HG03159 (cell line): ENCODE results near the gene KRCC1.

Source experiments
- ATAC-seq: cut with Tn5 transposase; IDR thresholded peaks from one replicate; pipeline ENCODE4 v1.9.1; 2021; ENCODE audit warnings: mild to moderate bottlenecking, moderate library complexity; ENCODE audit not compliant: unreplicated experiment

Gene KRCC1

GRCh38 chr2:88055371-88056128 is at the start of gene KRCC1:
TSS of gene KRCC1 (minus strand) at chr2:88055783. CDS start at chr2:88028563, 27,220 bp downstream.
- ATAC-seq = peak; percentile 92

- ATAC-seq = no peak
Observed at GRCh38 chr2:88100489-88100858, 44.9 kb upstream of the KRCC1 start.

GRCh38 chr2:88099798-88100488 is 44.4 kb upstream of the KRCC1 start:
- no peak for ATAC-seq

DNA sequence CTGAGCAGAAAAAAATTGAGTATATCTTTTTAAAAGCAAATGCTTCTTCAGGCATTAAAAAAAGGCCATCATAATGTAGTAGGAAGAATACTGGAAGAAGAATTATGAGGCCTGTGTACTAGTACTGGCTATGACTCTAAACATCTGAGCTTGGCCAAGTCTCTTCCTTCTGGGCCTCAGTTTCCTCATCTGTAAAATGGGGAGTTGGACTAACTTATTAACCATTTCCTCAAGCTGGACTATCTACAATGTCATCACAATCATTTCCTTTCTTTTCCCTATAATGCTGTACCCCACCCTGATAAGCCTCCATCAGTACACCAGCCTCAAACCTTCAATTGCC is 42.9 kb upstream of the KRCC1 start:
- ATAC-seq = no peak

DNA sequence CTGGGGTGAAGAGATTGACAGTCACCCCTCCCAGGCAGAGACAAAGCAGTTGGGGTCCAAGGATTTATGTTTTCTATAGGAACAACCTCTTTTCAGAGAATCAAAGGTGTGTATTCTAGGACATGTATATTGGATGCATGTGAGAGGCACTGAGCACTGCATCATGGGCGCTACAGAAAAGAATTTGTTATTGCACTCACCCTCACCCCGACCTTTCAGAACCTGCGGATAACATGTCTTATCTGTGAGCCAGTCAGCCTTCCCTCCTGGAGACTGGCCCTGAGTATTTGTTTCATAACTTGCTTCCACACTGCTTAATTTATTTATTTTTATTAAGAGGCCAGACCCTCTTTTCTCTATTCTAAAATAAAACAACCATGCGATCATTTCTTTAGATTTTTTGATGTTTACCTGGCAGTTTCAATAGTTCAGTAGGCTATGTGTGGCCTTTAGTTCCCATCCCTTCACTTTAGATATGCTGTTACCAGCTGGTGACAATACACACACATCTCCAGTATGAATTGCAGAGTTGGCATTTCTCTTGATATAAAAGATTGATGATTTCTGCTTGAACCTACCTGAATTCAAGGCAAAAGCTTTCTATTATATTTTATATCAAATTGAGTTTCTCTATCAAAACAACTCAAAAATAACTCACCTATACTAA is 42.4 kb upstream of the KRCC1 start:
- ATAC-seq = no peak

GRCh38 chr2:88097192-88097591 is 41.6 kb upstream of the KRCC1 start:
- ATAC-seq = no peak

- no peak for ATAC-seq
Observed at GRCh38 chr2:88096708-88097107, 41.1 kb upstream of the KRCC1 start.

- no peak for ATAC-seq
Observed at GRCh38 chr2:88095022-88095421, 39.4 kb upstream of the KRCC1 start.

DNA sequence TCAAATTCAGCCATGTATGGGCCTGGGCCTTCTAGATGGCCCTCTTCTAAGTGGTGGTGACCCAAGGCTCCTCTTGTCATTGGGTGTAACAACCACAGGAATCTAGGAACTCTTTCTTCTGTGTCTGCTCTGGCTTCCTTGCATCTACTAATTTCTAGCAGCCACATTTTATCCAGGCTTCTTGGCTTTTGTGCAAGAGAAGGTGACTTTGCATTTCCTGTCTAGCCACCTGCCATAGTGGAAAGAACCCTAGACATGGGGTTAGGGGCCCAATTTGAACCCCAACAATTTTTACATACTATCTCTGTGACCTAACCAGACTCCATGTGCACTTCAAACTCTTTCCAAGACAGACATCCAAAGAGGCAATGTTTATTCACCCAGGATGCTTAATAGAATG is 37.2 kb upstream of the KRCC1 start:
- ATAC-seq = no peak

DNA sequence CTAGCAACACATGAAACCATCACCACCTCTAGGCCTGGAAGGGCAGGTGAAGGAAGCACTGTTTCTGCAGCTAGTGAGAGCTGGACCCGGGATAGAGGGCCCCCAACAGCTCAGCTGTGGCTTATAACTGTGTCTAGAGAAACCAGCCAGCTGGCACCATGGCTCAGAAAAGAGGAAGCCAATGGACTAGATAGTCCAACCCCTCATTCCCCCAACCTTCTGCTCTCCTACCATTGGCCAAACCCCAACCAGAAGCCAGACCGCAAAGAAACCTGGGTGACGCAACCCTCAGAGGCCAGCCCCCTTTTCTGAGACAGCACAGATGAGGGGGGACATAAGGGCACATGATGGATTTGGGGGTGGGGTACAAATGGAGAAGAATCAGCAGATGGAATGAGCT is 36.4 kb upstream of the KRCC1 start:
- ATAC-seq = no peak

GRCh38 chr2:88090446-88091283 is 35.1 kb upstream of the KRCC1 start:
- no peak for ATAC-seq

DNA sequence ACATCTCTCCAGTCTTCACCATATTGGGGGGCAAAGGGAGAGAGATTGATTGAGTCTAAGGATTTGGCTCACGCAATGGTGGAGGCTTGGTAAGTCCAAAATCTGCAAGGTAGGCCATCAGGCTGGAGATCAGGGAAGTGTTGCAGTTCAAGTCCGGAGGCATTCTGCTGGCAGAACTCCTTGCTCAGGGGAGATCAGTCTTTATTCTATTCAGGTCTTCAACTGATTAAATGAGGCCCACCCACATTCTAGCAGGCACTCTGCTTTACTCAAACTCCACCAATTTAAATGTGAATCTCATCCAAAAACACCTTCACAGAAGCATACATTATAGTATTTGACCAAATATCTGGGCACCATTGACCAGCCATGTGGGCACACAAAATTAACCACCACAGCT is 33.4 kb upstream of the KRCC1 start:
- ATAC-seq = no peak

DNA sequence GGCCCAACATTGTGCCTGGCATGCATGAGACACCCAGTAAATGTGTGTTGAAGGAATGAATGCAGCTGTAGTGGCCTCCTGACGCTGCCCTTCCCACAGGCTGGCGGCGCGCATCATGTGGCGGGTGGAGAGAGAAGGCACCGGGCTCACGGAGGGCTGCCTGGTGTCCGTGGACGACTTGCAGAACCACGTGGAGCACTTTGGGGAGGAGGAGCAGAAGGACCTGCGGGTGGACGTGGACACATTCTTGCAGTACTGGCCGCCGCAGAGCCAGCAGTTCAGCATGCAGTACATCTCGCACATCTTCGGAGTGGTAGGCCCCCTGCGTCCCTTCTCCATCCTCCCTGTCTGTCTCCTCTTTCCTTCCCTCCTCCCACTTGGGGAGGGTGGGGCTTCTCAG is 32.2 kb upstream of the KRCC1 start:
- ATAC-seq = no peak

DNA sequence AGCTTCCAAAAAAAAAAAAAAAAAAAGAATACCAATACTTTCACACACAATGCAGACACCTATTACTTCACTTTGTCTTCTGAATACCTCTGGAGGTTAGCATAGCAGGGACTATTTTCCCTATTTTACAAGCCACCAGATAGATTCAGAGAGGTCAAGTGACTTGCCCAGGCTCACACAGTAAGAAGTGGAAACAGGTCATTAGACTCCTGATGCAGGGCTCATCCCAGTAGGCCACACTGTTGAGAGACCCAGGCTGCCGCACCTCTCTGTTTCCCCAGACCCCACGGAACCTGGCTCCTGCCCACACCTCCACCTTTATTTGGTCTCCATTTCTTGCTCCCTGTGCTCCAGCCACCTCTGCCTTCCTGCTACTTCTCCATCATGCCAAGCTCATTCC is 31.5 kb upstream of the KRCC1 start:
- no peak for ATAC-seq

DNA sequence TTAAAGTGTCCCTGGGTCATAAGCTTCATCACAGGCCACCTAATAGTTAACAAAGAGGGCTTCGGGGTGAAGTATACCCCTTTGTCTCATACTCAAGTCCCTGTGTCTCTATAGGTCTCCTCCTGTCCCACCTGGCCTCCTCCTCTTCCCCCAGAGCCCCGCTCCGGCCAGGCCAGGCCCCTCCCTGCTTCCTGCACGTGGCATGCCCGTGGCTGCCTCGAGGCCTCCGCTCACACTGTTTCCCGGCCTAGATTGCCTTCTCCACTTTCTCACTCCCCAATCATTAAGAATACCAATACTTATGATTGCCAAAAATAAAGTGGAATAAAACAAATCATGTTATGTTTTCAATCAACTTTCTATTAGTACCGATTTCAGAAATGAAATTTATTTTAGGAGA is 30.8 kb upstream of the KRCC1 start:
- no peak for ATAC-seq

GRCh38 chr2:88085602-88086001 is 30.0 kb upstream of the KRCC1 start:
- no peak for ATAC-seq

DNA sequence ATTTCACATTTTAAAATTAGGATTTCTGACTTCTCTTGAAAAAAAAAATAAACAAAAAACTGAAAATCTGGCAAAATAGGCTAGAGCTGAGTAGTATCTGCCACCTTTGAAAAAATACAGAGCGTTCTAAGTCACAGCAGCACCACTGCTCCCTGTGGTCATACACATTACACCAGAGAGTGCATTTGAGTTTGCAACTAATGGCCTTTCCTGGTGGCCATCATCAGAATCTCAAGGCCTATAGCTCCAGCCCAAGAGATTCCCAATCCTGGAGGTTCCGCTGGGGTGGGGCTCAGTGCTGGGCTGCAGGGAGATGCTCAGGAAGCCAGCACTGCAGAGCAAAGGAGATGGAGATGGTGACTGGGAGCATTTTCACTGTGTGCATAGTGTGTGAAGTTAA is 29.5 kb upstream of the KRCC1 start:
- no peak for ATAC-seq

DNA sequence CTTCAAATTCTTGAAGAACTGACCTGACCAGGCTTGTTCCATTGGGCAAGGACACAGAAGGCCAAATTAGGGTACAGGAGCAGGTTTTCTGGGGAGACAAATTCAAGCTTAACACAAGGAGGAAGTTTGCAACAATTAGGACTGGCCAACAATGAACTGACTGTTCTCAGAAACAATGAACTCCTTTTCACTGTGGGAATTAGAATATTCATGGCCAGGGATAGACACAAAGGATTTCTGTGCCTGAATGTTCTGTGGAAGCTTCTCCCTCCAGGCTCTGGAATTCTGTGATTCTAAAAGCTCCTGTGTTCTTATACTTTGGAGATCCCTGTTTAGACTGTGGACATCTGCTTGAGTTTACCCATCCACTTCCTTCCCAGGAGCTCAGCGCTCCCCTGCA is 27.2 kb upstream of the KRCC1 start:
- no peak for ATAC-seq

- no peak for ATAC-seq
Observed at GRCh38 chr2:88081924-88082608, 26.5 kb upstream of the KRCC1 start.

DNA sequence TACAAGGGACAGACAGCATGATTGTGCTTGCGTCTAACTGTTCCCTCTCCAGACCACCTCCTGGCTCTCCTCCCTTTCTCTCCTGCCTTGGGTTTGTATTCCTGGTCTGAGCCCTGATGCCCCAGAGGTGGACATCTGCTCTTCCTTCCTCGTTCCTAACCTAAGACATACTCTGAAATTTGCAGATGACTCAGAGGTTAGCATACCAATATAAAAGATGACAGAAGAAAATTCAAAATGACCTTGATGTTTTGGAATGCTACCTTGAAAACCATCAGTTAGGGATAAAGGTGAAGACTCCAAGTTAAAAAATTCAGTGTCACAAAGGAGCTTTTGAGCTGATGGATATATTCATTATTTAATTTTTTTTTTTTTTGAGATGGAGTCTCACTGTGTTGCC is 25.0 kb upstream of the KRCC1 start:
- ATAC-seq = no peak
